ENCODE data around the gene DHRSX. TPM values are rescaled to one million over a fixed set of nuclear protein-coding genes. Genes with fewer than 3 reads are reported as not detected.

Gene DHRSX
- total and polyA plus RNA-seq, 2 of the 8 experiments (the other 6 are each of a cell fraction or from before 2014, with no cell fraction given) = 35.1 to 43.4 TPM

- no peak overlapping the region for H3K23ac ChIP-seq (ENCODE audit: insufficient read length)
- H2AFZ ChIP-seq (ENCODE audit: low read length) = peak overlapping the region; percentile 24; the same call in 1 of the 2 replicates
- DNase-seq (ENCODE audit: low read depth in 1 of 2, low spot score in 2 of 2) (no peak), FAIRE-seq (no peak)
- H2BK120ac ChIP-seq (replicated peaks; ENCODE audit: low read depth, low read length) = no peak overlapping the region
- H2AK5ac ChIP-seq (ENCODE audit: low read depth, low read length) = no peak overlapping the region
- H3K27ac ChIP-seq (ENCODE audit: low read depth, low read length) = no peak overlapping the region
- H2BK5ac ChIP-seq (ENCODE audit: low read depth, low read length) = no peak overlapping the region
- no peak overlapping the region for H3K9ac ChIP-seq (replicated peaks in 1 of 4; ENCODE audit: extremely low read depth in 1 of 4, low read depth in 3 of 4, low read length in 3 of 4)
- H3K23me2 ChIP-seq (ENCODE audit: low read depth, low read length) = no peaks in the 10 kb centered on the region
- H4K91ac ChIP-seq (replicated peaks; ENCODE audit: insufficient read length, low read length) = no peak overlapping the region
- no peak overlapping the region for H3K4me3 ChIP-seq (ENCODE audit: extremely low read depth in 1 of 4, insufficient read depth in 2 of 4, low read depth in 3 of 4, low read length in 4 of 4)
- no peaks in the 10 kb centered on the region; a peak in 1 of 7 replicates for H3K4me1 ChIP-seq (replicated peaks in 1 of 4; ENCODE audit: control insufficient read depth in 3 of 4, insufficient read depth in 4 of 4, low read length in 3 of 4)
- H2BK12ac ChIP-seq (ENCODE audit: low read depth, low read length) = 0 out of 2 replicates have a peak overlapping the region, but pooled peaks have one; percentile 17
- no peaks in the 10 kb centered on the region for H3K27me3 ChIP-seq (replicated peaks in 1 of 4; ENCODE audit: control insufficient read depth in 3 of 4, extremely low read depth in 1 of 4, insufficient read depth in 3 of 4, low read length in 3 of 4)
- no peak overlapping the region for H4K5ac ChIP-seq (ENCODE audit: insufficient read length, low read depth, low read length)
- H3K56ac ChIP-seq (replicated peaks; ENCODE audit: insufficient read length, low read depth, low read length) = no peak overlapping the region
- H3K18ac ChIP-seq (ENCODE audit: extremely low read depth, low read length) = no peak overlapping the region; the same call in 1 of the 2 replicates
- no peaks in the 10 kb centered on the region for H3K9me3 ChIP-seq (ENCODE audit: insufficient read depth in 2 of 2, low read depth in 1 of 2, low read length in 1 of 2)
- H3K4ac ChIP-seq (replicated peaks; ENCODE audit: insufficient read length, low read depth, low read length) = no peak overlapping the region
- POLR2A ChIA-PET (ENCODE audit: partially characterized antibody) = no interaction called here
- H4K20me1 ChIP-seq (replicated peaks in 1 of 2; ENCODE audit: control insufficient read depth in 1 of 2, insufficient read depth in 2 of 2, low read length in 2 of 2) = no peaks in the 10 kb centered on the region
- H3K4me2 ChIP-seq (ENCODE audit: insufficient read depth in 1 of 2, low read depth in 2 of 2, low read length in 2 of 2) = no peak overlapping the region
- no peak overlapping the region for H4K8ac ChIP-seq (ENCODE audit: extremely low read depth, insufficient read depth, low read length)
- 85% methylated on average over 15 of the region's 15 CpGs; no CpG with 5 or more reads in 1 of the 2 experiments for WGBS, 2 experiments (ENCODE audit: extremely low coverage in 1 of 2, insufficient coverage in 1 of 2, insufficient read length in 1 of 2, insufficient replicate concordance in 2 of 2, low coverage in 1 of 2, low lambda C conversion rate in 2 of 2, missing lambda C conversion rate in 1 of 2)
- no peaks in the 10 kb centered on the region for H3K36me3 ChIP-seq (ENCODE audit: control insufficient read depth in 2 of 4, insufficient read depth in 4 of 4, low read length in 3 of 4)
- H2BK20ac ChIP-seq (ENCODE audit: low read length) = no peak overlapping the region
- no peaks in the 10 kb centered on the region for H3K79me2 ChIP-seq (ENCODE audit: control insufficient read depth in 1 of 2, insufficient read depth in 2 of 2, low read length in 2 of 2)
- H2BK15ac ChIP-seq (ENCODE audit: low read length) = no peak overlapping the region
- no peak overlapping the region for H3K14ac ChIP-seq (ENCODE audit: insufficient read length)
- no peaks in the 10 kb centered on the region for H3K79me1 ChIP-seq (ENCODE audit: low read depth, low read length)
- CTCF ChIA-PET (ENCODE audit: partially characterized antibody) = no interaction called here
- TF ChIP-seq CEBPB (IDR thresholded peaks at IDR 0.05; ENCODE audit: low read depth, low read length) = no peak
- no peak for TF ChIP-seq E2F6 (IDR thresholded peaks at IDR 0.05)
- TF ChIP-seq CREB1 (IDR thresholded peaks at IDR 0.05) = no peak
- TF ChIP-seq SP2 (IDR thresholded peaks at IDR 0.05; ENCODE audit: low read length) = no peak
- TF ChIP-seq TEAD4 (IDR thresholded peaks at IDR 0.05; ENCODE audit: low read depth, low read length) = no peak
- TF ChIP-seq RXRA (IDR thresholded peaks at IDR 0.05; ENCODE audit: insufficient read depth, low read depth, low read length) = no peak
- no peak for TF ChIP-seq POLR2AphosphoS5 (IDR thresholded peaks at IDR 0.05; ENCODE audit: low read depth, low read length)
- no peak for TF ChIP-seq POU5F1 (IDR thresholded peaks at IDR 0.05; ENCODE audit: low read depth, low read length)
These were observed 37.4 kb upstream of the DHRSX start for GRCh38 chrX:2538031-2538757.
